Astrocyte of the spinal cord (primary cell): ENCODE measurements around the gene TMEM14A.
"Not testable (repeated sequence)": the region's sequence is repeated elsewhere in the genome, so short reads cannot be mapped to it uniquely, and the experiment has no call there.

Experiments used
- DNase-seq: peaks from one replicate; pipeline ENCODE4 v3.0.0; 2011; ENCODE audit warnings: low read depth, low spot score
- H3K4me3 ChIP-seq: 2 replicates; pipeline ENCODE4 v1.5.1; 2011; ENCODE audit warnings: low read depth, mild to moderate bottlenecking, low read length, moderate library complexity
- in situ Hi-C: cut with HindIII; loops from 2 replicates; pipeline ENCODE4 v1.10.0; 2017; ENCODE audit warnings: low sequenced_read_pairs
- TF ChIP-seq, protein P1 (sequence below): IDR thresholded peaks from 2 replicates; pipeline ENCODE4 v1.5.1; 2012; ENCODE audit warnings: low read depth, mild to moderate bottlenecking, low read length, inconsistent platforms

TMEM14A gene

DNA sequence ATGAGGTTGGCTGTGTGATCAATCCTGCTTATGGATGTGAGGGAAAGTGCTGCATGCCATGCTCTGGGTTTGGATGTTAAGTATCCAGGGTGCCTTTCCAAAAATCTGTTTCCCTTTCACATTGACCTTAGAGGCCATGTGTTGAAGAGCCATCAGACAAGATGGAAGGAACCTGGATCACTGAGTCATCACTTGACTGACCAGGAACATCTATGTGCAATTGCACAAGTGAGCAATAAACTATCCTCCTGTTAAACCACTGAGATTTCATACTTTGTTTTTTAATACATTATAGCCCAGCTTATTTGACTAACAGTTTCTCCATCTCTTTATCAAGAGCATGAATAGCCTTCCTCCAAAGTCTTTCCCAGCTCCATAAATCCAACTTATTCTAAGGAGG, 17.8 kb upstream of the TMEM14A start:
- H3K4me3 ChIP-seq, result no peak overlapping the region
- TF ChIP-seq, protein P1, sequence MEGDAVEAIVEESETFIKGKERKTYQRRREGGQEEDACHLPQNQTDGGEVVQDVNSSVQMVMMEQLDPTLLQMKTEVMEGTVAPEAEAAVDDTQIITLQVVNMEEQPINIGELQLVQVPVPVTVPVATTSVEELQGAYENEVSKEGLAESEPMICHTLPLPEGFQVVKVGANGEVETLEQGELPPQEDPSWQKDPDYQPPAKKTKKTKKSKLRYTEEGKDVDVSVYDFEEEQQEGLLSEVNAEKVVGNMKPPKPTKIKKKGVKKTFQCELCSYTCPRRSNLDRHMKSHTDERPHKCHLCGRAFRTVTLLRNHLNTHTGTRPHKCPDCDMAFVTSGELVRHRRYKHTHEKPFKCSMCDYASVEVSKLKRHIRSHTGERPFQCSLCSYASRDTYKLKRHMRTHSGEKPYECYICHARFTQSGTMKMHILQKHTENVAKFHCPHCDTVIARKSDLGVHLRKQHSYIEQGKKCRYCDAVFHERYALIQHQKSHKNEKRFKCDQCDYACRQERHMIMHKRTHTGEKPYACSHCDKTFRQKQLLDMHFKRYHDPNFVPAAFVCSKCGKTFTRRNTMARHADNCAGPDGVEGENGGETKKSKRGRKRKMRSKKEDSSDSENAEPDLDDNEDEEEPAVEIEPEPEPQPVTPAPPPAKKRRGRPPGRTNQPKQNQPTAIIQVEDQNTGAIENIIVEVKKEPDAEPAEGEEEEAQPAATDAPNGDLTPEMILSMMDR, result no peak
- in situ Hi-C loops, result loop anchor here (25.0 kb wide), 1 partner anchor 366 kb away; the partner anchor contains the start of gene MCM3
- DNase-seq, result no peak

DNA sequence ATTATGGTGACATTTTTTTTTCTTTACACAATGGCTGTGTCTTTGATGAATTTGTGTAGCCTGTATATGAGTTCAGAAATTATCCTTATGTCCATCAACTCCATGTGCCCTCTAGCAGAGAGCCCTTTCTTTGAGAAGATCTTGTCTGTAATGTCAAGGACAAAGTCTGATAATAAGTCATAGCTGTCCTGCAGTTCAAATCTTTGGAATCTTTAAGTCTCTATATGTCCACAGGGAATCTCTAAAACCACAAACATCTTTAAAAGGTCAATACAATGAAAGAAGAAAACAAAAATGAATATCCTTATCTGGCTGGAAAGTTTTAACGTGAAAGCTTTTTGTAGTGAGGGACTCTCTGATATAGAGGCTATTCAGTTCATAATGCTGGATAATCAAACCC, 16.9 kb upstream of the TMEM14A start:
- no peak overlapping the region for H3K4me3 ChIP-seq
- in situ Hi-C loops, result loop anchor here (25.0 kb wide), 1 partner anchor 367 kb away; the partner anchor contains the start of gene MCM3
- TF ChIP-seq, protein P1, result no peak
- DNase-seq, result no peak

DNA sequence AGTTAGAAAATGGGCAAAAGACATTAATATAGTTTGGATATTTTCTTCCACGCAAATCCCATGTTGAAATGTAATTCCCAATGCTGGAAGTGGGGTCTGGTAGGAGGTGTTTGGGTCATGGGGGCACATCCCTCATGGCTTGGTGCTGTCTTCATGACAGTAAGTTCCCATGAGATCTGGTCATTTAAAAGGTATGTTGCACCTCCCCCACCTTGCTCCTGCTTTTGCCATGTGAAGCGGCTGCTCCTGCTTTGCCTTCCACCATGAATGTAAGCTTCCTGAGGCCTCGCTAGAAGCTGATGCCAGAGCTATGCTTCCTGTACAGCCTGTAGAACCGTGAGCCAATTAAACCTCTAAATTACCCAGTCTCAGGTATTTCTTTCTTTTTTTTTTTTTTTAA, 16.3 kb upstream of the TMEM14A start:
- in situ Hi-C loops, result loop anchor here (25.0 kb wide), 1 partner anchor 367 kb away; the partner anchor contains the start of gene MCM3
- TF ChIP-seq, protein P1, result no peak
- DNase-seq, result no peak
- no peak overlapping the region for H3K4me3 ChIP-seq

DNA sequence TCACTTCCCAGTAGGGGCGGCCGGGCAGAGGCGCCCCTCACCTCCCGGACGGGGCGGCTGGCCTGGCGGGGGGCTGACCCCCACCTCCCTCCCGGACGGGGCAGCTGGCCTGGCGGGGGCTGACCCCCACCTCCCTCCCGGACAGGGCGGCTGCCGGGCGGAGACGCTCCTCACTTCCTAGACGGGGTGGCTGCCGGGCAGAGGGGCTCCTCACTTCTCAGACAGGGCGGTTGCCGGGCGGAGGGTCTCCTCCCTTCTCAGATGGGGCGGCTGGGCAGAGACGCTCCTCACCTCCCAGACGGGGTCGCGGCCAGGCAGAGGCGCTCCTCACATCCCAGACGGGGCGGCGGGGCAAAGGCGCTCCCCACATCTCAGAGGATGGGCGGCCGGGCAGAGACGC, 15.0 kb upstream of the TMEM14A start:
- DNase-seq, H3K4me3 ChIP-seq: not testable (repeated sequence)
- in situ Hi-C loops, result loop anchor here (25.0 kb wide), 1 partner anchor 369 kb away; the partner anchor contains the start of gene MCM3

DNA sequence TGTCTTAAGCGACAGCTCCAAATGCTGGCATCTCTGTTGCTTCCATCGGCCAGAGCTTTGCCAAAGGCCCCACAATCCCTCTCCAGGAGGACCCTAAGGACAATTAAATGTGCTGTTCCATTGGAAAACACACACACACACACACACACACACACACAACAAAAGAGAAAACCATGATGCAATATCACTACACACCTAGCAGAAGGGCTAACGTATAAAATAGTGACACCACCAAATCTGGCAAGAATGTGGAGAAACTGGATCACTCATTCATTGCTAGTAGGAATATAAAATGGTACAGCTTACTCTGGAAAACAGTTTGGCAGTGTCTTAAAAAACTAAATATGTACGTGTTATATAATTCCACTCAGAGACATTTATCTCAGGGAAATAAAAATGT, 13.0 kb upstream of the TMEM14A start:
- no peak for DNase-seq
- TF ChIP-seq, protein P1, result no peak
- H3K4me3 ChIP-seq, result no peak overlapping the region
- in situ Hi-C loops, result loop anchor here (25.0 kb wide), 1 partner anchor 371 kb away; the partner anchor contains the start of gene MCM3

DNA sequence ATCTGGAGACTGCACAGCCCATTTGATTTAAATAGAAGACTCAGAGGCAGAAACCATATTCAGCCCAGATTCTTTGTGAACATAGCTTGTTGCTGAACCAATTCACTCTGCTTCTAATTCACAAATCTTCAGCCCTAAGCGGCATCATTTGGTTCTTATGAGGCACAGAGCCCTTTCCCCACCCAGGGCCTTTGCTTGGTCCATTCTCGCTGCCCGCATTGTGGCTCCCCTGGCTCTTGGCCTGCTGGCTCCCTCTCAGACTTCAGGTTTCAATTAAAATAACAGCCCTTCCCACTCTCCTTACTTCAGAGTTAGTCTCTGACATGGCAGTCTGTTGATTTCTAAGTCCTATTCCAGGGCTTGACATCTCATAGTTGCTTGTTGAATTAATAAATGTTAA, 9.4 kb upstream of the TMEM14A start:
- no peak overlapping the region for H3K4me3 ChIP-seq
- TF ChIP-seq, protein P1, result no peak
- in situ Hi-C loops, result loop anchor here (25.0 kb wide), 1 partner anchor 374 kb away; the partner anchor contains the start of gene MCM3
- no peak for DNase-seq

DNA sequence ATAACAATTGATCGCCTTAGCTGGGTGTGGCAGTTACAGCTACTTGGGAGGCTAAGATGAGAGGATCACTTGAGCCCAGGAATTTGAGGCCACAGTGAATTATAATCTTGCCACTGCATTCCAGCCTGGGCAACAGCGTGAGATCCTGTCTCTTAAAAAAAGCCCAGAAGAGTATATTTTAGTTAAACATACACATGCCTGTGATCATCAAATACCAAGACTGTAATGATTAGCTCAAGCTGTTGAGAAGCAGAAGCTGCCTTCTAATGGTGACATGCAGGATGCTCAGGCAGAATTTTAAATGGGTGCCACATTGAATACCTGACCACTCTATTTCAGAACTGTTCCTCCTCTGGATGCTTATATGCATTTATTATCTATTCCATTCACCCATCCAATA, 8.9 kb upstream of the TMEM14A start:
- DNase-seq, result no peak
- TF ChIP-seq, protein P1, result no peak
- in situ Hi-C loops, result loop anchor here (25.0 kb wide), 1 partner anchor 375 kb away; the partner anchor contains the start of gene MCM3
- no peak overlapping the region for H3K4me3 ChIP-seq
